HG03432 (cell line): ENCODE data around the gene FAM13A.
"Not testable (repeated sequence)": the region's sequence is repeated elsewhere in the genome, so short reads cannot be mapped to it uniquely, and the experiment has no call there.

Experiments used
- ATAC-seq: cut with Tn5 transposase; IDR thresholded peaks from one replicate; pipeline ENCODE4 v1.9.1; 2021; ENCODE audit warnings: mild to moderate bottlenecking, moderate library complexity; ENCODE audit not compliant: unreplicated experiment

FAM13A gene

DNA sequence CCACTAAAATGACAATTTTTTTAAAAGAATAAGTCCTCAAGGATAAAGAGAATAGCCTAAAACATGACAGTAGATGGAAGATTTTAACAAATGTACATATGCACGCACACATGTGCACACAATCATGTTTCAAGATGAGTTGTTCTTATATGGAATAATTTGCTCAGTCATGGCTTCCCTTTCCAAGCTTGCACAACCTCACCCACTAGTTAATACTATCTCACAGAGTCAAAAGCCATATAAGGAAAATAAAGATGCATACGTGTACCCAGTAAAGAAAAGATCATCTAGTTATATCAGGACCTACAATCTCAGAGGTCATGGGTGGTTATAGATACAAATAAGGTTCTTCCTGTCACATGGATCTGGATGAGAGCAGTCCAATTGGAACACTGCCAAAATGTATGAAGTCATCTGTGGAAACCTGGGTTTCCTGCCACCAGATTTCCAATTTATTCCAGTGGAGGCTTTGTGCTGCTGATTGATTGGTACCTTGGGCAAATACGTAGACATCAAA, 56.1 kb downstream of the FAM13A start:
- no peak for ATAC-seq

DNA sequence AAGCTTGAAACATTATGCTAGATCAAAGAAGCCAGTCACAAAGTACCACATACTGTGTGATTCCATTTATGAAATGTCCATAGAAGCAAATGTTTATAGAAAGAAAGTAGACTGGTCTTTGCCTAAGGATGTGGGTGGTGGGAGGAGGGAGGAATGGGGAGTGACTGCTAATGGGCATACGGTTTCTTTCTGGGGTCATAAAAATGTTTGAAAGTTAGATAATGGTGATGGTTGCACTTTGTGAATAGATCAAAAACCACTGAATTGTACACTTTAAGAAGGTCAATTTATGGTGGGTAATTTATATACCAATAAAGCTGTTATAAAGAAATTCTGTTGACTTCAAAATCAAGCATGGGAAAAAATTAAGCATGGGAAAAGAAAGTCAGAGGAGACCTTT, 56.6 kb downstream of the FAM13A start:
- ATAC-seq: no peak

DNA sequence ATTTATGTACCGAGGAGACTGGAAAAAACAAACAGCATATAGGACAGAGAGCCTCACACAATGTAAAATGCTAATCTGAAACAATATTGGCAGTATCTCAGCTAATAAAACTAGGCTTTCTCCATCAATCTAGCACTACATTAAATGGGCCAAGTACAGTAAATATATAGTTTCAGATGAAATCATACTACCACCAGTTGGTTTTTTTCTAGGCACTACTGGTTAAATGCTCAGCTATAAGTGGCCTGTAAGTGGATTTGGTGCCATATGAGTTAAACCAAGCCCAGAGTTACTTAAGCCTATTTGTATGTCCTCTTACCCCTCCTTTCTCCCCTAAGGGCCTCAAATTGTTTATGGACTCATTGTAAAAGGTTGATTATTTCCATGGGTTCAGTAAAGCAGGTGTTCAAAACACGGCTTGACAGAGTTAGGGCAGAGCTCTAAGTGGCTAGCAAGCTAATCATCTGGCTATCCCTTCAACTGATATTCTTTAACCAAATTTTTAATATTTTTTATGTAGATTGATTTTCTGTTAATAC, 57.5 kb downstream of the FAM13A start:
- ATAC-seq: no peak

DNA sequence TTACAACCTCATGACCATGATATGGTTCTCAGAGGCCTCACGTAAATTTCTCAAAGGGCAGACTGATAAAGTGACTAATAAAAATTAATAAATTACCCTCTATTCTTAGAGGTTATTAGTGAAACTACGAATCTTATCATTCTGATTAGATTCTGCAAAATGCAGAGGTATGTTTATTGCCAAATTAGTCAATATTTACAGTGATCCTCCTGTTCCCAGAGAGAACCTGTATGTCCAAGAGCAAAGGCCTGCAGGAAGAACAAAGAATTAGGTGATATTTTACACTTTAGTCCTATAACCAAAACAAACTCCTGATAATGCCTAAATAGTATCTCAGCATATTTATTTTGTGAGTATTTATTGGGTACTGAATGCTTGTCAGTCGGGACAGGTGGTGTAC, 58.1 kb downstream of the FAM13A start:
- no peak for ATAC-seq

DNA sequence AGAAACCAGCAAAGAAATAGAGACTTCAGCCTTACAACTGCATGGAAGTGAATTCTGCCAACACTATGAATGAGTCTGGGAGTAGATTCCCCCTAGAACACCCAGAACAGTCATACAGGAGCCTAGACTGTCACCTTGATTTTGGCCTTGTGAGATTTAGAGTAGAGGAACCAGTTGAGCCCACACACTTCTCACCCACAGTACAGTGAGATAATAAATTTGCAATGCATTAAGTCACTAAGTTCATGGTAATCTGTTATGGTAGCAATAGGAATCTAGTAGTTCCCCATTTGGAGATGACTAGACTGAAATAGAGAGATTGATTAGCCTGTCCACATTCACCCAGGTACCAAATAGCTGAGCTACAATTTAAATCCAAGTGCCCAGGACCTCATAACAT, 59.0 kb downstream of the FAM13A start:
- ATAC-seq: no peak

DNA sequence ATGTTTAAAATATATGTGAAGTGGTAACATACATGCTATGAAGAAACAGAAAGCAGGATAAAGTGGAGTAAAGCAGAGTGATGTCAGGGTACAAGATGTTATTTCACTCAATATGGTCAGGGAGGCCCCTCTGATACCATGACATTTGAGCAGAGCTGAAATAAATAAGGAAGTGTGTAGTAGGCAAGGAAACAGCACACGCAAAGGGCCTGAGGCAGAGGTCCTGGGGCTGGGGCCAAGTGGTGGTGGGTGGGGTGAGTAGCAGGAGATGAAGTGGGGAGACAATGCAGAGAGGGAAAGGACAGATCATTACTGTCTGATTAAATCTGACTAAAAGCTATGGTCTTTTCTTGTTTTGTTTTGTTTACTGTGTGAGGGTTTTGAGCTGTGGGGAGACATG, 61.1 kb downstream of the FAM13A start:
- no peak for ATAC-seq

DNA sequence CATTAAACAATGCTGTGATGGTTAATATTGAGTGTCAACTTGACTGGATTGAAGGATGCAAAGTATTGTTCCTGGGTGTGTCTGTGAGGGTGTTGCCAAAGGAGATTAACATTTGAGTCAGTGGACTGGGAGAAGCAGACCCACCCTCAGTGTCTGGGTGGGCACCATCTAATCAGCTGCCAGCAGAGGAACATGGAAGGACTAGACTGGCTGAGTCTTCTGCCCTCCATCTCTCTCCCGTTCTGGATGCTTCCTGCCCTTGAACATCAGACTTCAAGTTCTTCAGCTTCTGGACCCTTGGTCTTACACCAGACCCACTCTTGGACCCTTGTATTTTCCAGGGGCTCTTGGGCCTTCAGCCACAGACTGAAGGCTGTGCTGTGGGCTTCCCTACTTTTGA, 61.7 kb downstream of the FAM13A start:
- not testable (repeated sequence) for ATAC-seq

DNA sequence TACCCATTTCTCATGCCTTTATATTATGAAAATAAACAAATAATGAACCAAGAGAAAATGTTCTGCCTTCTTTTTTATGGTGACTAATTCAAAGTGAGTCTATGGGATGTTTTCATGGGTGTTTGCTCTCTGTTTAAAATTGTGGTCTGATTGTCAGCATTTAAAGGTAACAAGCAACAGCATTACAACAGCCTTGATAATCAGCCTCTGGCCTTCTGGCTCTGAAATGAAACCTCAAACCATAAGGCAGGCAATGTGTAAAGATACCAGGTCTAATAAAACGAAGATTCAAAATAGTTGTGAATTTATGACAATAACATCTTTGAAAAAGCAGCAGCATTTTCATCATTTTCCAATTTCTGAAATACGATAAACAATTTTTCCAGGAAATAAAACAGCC, 63.7 kb downstream of the FAM13A start:
- ATAC-seq: no peak

DNA sequence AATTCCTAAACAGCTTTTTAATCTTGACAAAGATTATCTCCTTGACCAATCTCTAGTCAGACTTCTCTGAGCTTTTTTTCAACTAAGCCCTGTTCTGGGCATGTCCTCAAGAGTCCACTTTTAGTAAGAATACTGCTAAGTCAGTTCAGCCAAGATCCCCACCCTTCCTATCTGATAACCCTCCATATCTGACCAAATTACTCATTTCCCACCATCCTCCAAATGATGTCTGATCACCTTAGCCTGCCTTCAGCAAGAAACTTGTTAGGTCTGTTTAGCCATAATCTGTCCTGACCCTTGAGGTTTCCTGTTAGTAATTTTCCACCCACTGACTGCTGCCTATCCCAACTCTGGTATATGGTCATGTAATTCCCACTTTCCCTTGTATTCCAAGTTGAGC, 65.2 kb downstream of the FAM13A start:
- no peak for ATAC-seq

DNA sequence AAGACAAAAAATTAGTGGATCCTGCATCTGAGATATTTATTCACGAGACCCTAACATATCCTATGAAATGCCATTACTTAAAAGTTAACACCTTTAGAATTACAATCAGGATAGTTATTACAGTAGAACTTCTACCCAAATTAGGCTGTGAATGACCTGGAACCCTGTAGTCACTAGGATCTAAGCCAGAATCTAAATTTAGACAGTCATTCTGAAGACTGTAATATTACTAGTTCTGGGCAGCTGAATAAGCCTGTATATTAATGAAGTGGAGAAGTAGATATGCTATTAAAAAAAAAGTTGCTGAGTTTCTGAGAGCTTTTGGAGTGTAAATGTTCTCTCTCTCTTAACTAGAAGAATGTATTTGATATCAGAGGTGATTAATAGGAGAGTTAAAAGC, 67.0 kb downstream of the FAM13A start:
- ATAC-seq: no peak

DNA sequence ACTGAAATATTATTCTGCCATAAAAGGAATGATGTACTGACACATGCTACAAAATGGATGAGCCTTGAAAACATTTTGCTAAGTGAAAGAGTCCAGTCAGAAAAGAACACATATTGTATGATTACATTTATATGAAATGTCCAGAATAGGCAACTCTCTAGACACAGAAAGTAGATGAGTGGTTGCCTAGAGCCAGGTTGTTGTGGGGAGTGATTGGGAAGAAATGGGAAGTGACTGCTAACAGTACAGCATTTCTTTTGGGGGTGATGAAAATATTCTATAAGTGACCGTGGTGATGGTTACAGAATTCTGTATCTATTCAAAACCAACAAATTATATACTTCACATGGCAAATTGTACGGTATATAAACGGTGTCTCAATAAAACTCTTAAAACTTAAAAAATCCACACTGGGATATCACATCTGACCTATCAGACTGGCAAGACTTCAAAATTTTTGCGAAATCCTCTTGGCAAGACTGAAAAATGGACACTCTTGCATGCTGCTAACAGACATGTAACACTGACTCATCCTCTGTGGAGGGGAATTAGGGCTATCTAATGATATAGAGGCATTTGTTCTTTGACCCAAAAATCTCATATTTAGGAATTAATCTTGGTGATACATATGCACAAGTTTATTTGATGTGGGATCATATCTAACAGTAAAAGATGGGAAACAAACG, 71.8 kb downstream of the FAM13A start:
- no peak for ATAC-seq

DNA sequence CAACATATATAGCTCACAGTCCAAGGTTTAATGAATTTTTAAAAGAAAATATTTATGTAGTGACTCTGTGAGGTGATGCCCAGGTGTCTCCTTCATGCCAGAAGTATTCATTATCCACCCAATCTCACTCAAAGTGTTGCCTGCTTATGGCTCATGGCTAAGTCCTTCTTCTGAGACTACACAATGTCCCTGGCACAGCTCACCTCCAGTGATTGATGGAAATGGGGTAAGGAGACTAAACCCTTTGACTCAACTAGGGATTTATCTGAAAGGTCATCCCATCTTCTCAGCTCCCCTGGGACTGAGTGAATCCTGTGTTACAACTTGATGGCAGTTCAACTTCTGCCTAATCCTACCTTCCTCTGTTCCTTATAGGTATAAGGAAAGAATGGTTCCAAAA, 74.2 kb downstream of the FAM13A start:
- ATAC-seq: no peak

DNA sequence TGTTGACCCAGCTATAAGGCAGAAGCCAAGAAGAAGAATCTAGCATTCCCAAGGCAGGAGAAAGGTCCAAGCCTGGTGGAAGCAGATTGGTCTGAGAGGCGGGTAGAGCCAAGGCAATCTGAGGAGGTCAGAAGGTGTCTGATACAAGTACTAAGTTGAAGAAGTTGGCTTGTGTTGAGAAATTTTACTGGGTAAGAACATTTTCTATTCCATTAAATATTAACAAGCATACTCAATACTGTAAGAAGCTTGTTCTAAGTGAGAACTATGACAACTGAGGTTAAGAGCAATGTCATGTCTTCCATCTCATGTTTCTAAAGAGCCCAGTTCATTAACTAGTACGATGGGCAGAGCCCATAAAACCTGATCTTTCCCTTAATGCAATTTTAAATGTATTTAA, 75.0 kb downstream of the FAM13A start:
- ATAC-seq: peak; percentile 91

DNA sequence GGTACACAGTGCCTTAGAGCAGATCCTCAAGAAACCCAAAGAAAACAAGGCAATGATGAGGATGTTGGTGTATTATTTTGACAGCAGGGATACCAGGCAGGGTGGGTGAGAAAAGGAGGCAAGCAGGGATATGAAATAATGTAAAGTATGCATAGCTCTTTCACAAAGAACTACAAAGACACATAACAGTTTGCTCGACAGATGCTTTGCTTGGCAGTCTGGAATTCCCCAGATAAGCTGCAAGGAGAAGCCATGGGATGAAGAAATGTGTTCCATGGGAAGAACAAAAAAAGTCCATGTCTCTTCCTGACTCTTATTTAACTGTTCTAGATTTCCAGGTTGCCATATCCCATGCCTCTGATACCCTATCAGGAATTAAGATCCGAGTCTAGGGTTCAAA, 75.4 kb downstream of the FAM13A start:
- ATAC-seq: no peak

DNA sequence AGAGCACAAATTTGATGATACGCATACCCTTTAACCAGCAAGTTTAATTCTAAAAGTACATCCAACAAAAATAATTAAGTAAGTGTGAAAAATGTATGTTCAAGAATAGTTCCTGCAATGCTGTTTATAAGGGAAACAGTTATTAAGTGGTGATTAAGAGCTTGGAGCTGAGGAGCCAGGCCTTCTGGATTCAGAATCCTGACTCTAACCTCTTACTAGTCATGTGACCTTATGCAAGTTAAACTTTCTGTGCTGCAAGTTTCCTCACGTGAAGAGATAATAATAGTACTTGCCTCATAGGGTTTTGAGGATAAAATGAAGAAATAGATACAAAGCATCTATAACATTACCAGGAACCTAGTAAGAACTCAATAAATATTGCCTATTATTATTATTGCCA, 77.7 kb downstream of the FAM13A start:
- ATAC-seq: no peak

DNA sequence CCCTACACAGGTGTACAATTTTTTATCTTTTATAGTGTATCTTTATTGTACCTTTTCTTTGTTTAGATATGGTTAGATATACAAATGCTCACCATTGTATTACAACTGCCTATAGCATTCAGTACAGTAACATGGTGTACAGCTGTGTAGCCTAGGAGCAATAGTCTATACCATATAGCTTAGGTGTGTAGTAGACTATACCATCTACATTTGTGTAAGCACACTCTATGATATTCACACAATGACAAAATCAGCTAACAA, 80.3 kb downstream of the FAM13A start:
- no peak for ATAC-seq

DNA sequence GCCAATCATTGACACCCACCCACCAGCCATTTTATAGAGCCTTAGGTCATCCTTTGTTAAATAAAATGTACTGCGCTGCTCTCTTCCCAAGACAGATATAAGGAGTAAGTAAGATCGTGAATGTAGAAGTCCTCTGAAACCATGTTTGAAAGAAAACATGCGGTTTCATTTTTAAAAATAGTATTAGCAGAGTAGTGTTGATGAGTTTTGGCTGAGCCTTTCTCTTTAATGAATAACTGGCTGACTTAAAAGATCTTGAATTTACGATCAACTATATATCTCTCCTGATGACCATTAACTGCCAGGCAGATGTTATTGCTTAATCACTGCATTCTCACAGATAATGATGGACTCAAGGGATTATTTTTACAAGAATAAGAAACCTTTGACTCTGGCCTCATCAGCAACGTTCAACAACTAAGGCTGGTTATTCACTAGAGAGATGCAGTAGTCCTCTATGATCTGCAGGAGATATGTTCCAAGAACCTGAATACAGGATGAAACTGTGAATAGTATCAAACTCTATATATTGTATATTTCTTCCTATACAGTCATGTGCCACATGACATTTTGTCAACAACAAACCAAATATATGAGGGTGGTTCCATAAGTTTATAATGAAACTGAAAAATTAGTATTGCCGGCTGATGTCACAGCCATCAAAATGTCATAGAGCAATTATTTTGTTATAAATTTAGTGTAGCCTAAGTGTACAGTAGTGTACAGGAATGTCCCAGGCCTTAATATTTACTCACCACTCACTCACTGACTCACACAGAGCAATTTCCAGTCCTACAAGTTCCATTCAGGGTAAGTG, 80.8 kb downstream of the FAM13A start:
- no peak for ATAC-seq

DNA sequence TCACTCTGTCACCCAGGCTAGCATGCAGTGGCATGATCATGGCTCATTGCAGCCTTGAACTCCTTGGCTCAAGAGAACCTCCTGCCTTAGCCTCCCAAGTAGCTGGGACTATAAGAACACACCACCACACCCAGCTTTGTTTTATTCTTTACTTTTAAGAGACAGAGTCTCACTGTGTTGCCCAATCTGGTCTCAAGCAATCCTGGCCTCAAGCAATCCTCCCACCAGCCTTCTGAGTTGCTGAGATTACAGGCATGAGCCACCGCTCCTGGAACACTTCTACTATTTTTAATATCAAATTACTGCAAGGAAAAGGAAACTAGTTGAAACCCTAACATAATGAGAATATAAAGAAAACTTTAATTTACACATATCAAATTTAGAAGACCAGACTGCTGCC, 85.4 kb downstream of the FAM13A start:
- no peak for ATAC-seq

DNA sequence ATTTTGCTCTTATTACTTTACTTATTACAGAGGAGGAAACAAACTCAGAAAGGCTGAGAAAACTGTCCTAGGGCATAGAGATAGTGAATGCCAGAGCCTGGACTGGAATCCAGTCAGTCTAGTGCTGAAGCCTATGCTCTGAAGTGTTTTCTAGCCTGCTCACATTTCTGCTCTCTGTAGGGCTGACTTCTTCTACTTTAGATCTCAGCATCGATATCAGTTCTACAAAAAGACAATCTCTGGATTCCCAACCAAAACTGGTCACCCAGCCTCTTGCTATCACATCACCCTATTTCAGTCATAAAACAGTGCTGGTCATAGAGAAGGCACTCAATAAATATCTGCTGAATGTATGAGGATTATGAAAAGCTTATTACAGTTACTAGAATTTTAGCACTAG, 87.2 kb downstream of the FAM13A start:
- ATAC-seq: no peak

DNA sequence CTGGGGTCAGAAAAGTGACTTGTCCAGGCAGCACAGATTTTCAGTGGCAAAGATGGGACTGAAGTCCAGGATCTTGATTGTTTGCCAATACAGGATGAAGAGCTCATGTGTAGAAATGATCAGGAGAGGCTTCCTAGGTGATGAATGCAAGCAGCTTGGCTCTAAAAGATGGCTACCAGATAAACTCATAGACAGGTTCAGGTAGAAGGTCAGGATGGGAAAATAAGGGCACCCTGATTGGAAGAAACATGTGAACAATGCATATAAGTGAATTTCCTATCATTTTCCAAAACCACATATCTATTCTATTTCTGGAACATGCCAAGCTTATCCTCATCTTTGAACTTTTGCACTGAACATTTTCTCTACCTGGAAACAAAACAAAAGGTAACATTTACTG, 87.7 kb downstream of the FAM13A start:
- ATAC-seq: no peak

DNA sequence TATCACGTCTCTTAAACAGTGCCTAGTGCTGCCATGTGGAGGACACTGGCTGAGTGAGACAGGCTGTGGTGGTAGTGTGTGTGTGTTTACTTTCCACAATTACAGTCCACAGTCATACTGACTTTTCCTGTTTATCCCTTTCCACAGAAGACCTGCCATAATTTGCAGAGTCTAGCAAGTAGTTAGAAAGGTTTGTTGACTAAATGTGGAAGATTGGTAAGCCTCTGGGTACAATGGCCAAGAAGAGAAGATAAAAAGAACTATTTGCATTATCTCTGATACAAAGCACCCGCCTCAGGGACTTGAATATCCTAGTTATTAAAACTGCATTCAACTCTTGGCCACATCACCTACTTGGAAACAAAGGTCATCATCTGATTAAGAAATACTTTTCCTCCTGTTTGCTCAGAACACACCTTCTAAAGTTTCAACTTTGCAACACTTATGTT, 89.1 kb downstream of the FAM13A start:
- no peak for ATAC-seq

DNA sequence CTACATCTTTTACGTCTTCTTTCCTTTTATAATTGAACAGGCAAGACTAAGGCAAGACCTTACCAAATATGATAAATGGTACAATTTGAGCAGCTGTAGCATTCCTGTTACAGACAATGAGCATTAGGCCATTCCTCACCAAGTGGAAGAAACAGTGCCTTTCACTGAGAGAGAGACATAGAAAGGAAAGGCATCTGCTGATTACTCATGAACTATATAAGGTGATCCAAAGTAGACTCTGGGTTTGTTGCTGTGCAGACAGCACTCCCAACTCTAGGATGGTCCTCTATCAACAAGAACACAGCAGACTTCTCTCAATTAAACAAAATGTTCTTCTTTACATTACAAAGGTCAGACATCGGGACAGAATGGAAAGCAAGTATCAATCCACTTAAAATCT, 91.9 kb downstream of the FAM13A start:
- ATAC-seq: no peak
